Spleen (tissue), 11 donors: Measurements from ENCODE around the gene ARMC12. TPM values are rescaled to one million over a fixed set of nuclear protein-coding genes. Genes with fewer than 3 reads are reported as not detected.
"Not testable (repeated sequence)": the region's sequence is repeated elsewhere in the genome, so short reads cannot be mapped to it uniquely, and the experiment has no call there.

Experiments
- DNase-seq: peaks from one replicate; pipeline ENCODE4 v3.0.0-alpha.2; 2020
- H3K27ac ChIP-seq, 8 donors: fragments of 200-600 bp; sonication (generic) in 7 of 8; 1 replicate in 4 of 8; 2 replicates in 4 of 8; pipeline versions ENCODE4 v1.5.0 to v1.8.0; 2016 to 2021; ENCODE audit warnings: inconsistent platforms in 4 of 8, mild to moderate bottlenecking in 4 of 8, moderate library complexity in 1 of 8
- H3K27me3 ChIP-seq, 7 donors: fragments of 200-600 bp; sonication (generic) in 6 of 7; replicated peaks in 1 of 7; 1 replicate in 4 of 7; 2 replicates in 3 of 7; pipeline versions ENCODE4 v1.5.0 to v1.8.0; 2016 to 2021; ENCODE audit warnings: inconsistent platforms in 3 of 7, mild to moderate bottlenecking in 1 of 7
- H3K36me3 ChIP-seq, 6 donors: fragments of 200-600 bp; sonication (generic) in 5 of 6; 1 replicate in 4 of 6; 2 replicates in 2 of 6; pipeline versions ENCODE4 v1.5.0 to v1.8.0; 2016 to 2021; ENCODE audit warnings: inconsistent platforms in 2 of 6
- H3K4me1 ChIP-seq, 6 donors: fragments of 200-600 bp; sonication (generic) in 5 of 6; 1 replicate in 3 of 6; 2 replicates in 3 of 6; pipeline versions ENCODE4 v1.5.0 to v1.8.0; 2016 to 2021; ENCODE audit warnings: inconsistent platforms in 3 of 6
- H3K4me3 ChIP-seq, 8 donors: fragments of 200-600 bp; sonication (generic) in 7 of 8; 1 replicate in 4 of 8; 2 replicates in 4 of 8; pipeline versions ENCODE4 v1.5.0 to v1.8.0; 2016 to 2021; ENCODE audit warnings: inconsistent platforms in 4 of 8, mild to moderate bottlenecking in 4 of 8, moderate library complexity in 2 of 8
- H3K9me3 ChIP-seq, 8 donors: fragments of 200-600 bp; sonication (generic) in 7 of 8; 1 replicate in 4 of 8; 2 replicates in 4 of 8; pipeline versions ENCODE4 v1.5.0 to v1.8.0; 2016 to 2021; ENCODE audit warnings: inconsistent platforms in 4 of 8
- POLR2A ChIP-seq, 3 donors: fragments of 450-650 bp; IDR thresholded peaks; one replicate each; pipeline ENCODE4 v1.5.1; 2017; ENCODE audit warnings: antibody characterized with exemption in 3 of 3, mild to moderate bottlenecking in 1 of 3
- POLR2AphosphoS5 ChIP-seq, 3 donors: sonication (generic); formaldehyde crosslinking; IDR thresholded peaks; one replicate each; pipeline ENCODE4 v1.5.1; 2017; ENCODE audit warnings: antibody characterized with exemption in 3 of 3
- WGBS, 5 donors: extraction: QIAGEN DNeasy Blood & Tissue Kit in 3 of 5; methylation state at CpG; one replicate each; pipeline versions ENCODE4 v1.1.5 to v1.1.7; 2013 to 2018; 5-methylcytosine and 5-hydroxymethylcytosine counted together
- intact Hi-C: fragments of 100-400 bp; cut with DNase I; formaldehyde crosslinking; loops from one replicate; pipeline ENCODE4 v1.15.0; 2023; ENCODE audit warnings: low total_unique reads
- polyA plus RNA-seq, 3 donors: library from polyadenylated mRNA; stranded (reverse); fragments of 200-250 nt; gene quantifications; one replicate each; pipeline ENCODE4 v1.2.1, GENCODE V29; 2013
- total RNA-seq, 7 donors: library from RNA; depleted of rRNA in 3 of 7; stranded (reverse); fragments of >200 nt in 3 of 7; fragmentation: NEBNext Ultra II Directional in 4 of 7; extraction: Animal tissue kit (Norgen Biotek cat#: 25700) in 4 of 7; gene quantifications; one replicate each; pipeline versions ENCODE4 v1.1.0 to v1.2.1, GENCODE V29; 2016 to 2021
- TF ChIP-seq, protein P1 (sequence below), 11 experiments: fragments of 200-600 bp in 7 of 11; fragments of 450-650 bp in 4 of 11; sonication (generic) in 4 of 11; IDR thresholded peaks in 8 of 11; conservative IDR thresholded peaks in 3 of 11; 1 replicate in 7 of 11; 2 replicates in 4 of 11; pipeline versions ENCODE4 v1.4.0 to v1.8.0; 2016 to 2021; ENCODE audit warnings: antibody characterized with exemption in 11 of 11, inconsistent platforms in 4 of 11, mild to moderate bottlenecking in 1 of 11
- donor health status: healthy with polysubstance abuse.
- donor health status: DM: no; HTN: no; CAD: no; lungs with moderate emphysema.
- donor health status: DM: no; HTN: no; CAD: no.
- donor health status: Bipolar disorder and iron deficiency.
- donor health status: healthy.
- donor health status: DM: no; HTN: no; CAD: no.
- donor health status: DM: yes; HTN: yes; CAD: no.

Gene ARMC12
- total and polyA plus RNA-seq, 10 donors, result 0.23 to 4.1 (median 1.2) TPM

- Histone ChIP-seq H3K36me3 (peaks cover 0 to 2% (median 0%) of the 10 kb centered on the region in 6 donors), H3K4me3 (no peak overlapping the region), H3K27ac (peak overlapping the region in 4 of 8 donors; percentile 69 to 99 (median 82)), H3K4me1 (peaks cover 4 to 56% (median 37%) of the 10 kb centered on the region in 6 donors), H3K27me3 (no peaks in the 10 kb centered on the region), H3K9me3 (no peaks in the 10 kb centered on the region)
- no peak for DNase-seq
- intact Hi-C loops, result no loop called here
- TF ChIP-seq POLR2A (IDR thresholded peaks at IDR 0.05), result no peak
- TF ChIP-seq, protein P1, sequence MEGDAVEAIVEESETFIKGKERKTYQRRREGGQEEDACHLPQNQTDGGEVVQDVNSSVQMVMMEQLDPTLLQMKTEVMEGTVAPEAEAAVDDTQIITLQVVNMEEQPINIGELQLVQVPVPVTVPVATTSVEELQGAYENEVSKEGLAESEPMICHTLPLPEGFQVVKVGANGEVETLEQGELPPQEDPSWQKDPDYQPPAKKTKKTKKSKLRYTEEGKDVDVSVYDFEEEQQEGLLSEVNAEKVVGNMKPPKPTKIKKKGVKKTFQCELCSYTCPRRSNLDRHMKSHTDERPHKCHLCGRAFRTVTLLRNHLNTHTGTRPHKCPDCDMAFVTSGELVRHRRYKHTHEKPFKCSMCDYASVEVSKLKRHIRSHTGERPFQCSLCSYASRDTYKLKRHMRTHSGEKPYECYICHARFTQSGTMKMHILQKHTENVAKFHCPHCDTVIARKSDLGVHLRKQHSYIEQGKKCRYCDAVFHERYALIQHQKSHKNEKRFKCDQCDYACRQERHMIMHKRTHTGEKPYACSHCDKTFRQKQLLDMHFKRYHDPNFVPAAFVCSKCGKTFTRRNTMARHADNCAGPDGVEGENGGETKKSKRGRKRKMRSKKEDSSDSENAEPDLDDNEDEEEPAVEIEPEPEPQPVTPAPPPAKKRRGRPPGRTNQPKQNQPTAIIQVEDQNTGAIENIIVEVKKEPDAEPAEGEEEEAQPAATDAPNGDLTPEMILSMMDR (IDR thresholded peaks at IDR 0.05 in 8 of 11, conservative IDR thresholded peaks at IDR 0.05 in 3 of 11), result no peak
- TF ChIP-seq POLR2AphosphoS5 (IDR thresholded peaks at IDR 0.05), result no peak
- WGBS, 5 donors, result 88 to 96% (median 94%) methylated on average over 8 to 9 of the region's 9 CpGs
These were observed 46.3 kb upstream of the ARMC12 start for GRCh38 chr6:35690484-35690883.

GRCh38 chr6:35691027-35691824, 45.6 kb upstream of the ARMC12 start:
- Histone ChIP-seq H3K36me3 (no peaks in the 10 kb centered on the region), H3K27me3 (no peaks in the 10 kb centered on the region), H3K27ac (peak overlapping the region in 7 of 8 donors; percentile 5 to 99 (median 69)), H3K9me3 (no peaks in the 10 kb centered on the region), H3K4me1 (peaks cover 4 to 49% (median 32%) of the 10 kb centered on the region in 6 donors), H3K4me3 (peak overlapping the region in 1 of 8 donors; percentile 11)
- 45 to 69% (median 60%) methylated on average over 10 of the region's 10 CpGs for WGBS, 5 donors
- TF ChIP-seq, protein P1 (IDR thresholded peaks at IDR 0.05 in 8 of 11, conservative IDR thresholded peaks at IDR 0.05 in 3 of 11), result no peak
- TF ChIP-seq POLR2AphosphoS5 (IDR thresholded peaks at IDR 0.05), result peak in 2 of 3 donors; percentile 46 to 65
- peak; percentile 81 for DNase-seq
- intact Hi-C loops, result no loop called here

DNA sequence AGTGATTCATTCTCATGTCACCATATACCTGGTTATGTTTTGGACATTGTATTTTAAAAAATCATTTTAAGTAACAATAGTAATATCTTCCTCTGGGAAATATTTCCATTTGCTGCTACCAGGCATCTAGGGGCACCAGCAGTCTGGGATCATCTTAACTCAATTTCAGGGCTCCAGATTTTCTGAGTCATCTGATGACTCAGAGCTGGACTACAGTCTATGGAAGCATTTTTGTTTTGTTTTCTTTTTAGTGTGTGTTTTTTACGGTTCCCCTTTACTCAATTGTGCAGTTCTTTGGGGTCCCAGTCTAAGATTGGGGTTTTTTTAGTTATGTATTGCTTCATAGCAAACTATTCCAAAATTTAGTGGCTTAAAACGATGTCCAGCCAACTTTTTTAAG, 42.4 kb upstream of the ARMC12 start:
- no peak for TF ChIP-seq POLR2A (IDR thresholded peaks at IDR 0.05)
- TF ChIP-seq POLR2AphosphoS5 (IDR thresholded peaks at IDR 0.05), result no peak
- TF ChIP-seq, protein P1 (IDR thresholded peaks at IDR 0.05 in 8 of 11, conservative IDR thresholded peaks at IDR 0.05 in 3 of 11), result no peak
- intact Hi-C loops, result no loop called here
- WGBS, 5 donors, result 73 to 87% (median 82%) methylated on average over 2 of the region's 2 CpGs
- Histone ChIP-seq H3K27me3 (no peaks in the 10 kb centered on the region), H3K4me1 (peaks cover 4 to 34% (median 14%) of the 10 kb centered on the region in 6 donors), H3K36me3 (no peaks in the 10 kb centered on the region), H3K4me3 (no peak overlapping the region), H3K9me3 (no peaks in the 10 kb centered on the region), H3K27ac (peak overlapping the region in 1 of 8 donors; percentile 18)
- DNase-seq, result no peak

GRCh38 chr6:35698430-35698829, 38.4 kb upstream of the ARMC12 start:
- 81 to 92% (median 87%) methylated on average over 7 of the region's 7 CpGs for WGBS, 5 donors
- DNase-seq, result not testable (repeated sequence)

More at GRCh38 chr6:35698430-35698829, 38.4 kb upstream of the ARMC12 start:
- H3K9me3 ChIP-seq, intact Hi-C loops, H3K36me3 ChIP-seq, H3K4me1 ChIP-seq, H3K27ac ChIP-seq, H3K27me3 ChIP-seq, H3K4me3 ChIP-seq: not testable (repeated sequence)
